Frontal cortex (tissue), 4 donors: ENCODE data around the gene PTGFRN. TPM values are rescaled to one million over a fixed set of nuclear protein-coding genes. Genes with fewer than 3 reads are reported as not detected.

Source experiments
- DNase-seq, 2 donors: peaks; one replicate each; pipeline ENCODE4 v3.0.0; 2012; ENCODE audit warnings: low spot score in 2 of 2
- FAIRE-seq: peaks from 2 replicates; lab custom pipeline; 2012; peaks lifted over from hg19 to GRCh38; lab: Jason Lieb, UNC
- total RNA-seq: library from RNA; depleted of rRNA; stranded (reverse); fragments of >200 nt; gene quantifications from one replicate; pipeline ENCODE4 v1.2.3, GENCODE V29; 2014
- donor health status: control.
- donor health status: control.
- donor health status: control.

Gene PTGFRN
- total RNA-seq, 1 donor from 2014 or later = 40.8 TPM

DNA sequence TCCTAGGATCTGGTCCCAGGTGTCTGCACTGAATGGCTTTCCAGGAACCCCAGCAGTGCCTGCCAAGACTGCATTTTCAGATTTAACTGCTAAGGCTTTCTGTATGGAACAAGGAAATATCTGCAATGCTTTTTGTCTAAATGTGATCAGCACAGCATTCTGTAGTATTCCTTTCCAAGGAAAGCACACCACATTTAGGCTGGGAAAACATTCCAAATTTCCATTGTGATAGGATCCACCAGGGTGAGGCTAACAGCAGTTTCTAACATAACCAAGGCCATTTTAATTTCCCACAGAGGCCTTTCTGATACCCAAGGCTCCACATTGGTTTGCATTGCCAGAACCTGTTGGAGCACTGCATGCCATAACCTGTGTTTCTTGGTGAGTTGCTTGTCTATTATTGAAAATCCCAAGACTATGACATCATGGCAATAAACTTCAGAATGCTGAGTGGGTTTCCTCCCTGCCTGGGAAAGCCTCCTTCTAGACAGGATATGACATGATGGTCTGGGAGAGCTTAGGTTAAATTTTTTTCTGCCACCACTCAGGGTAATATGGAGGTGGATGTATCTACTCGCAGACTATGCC, 23.3 kb upstream of the PTGFRN start:
- FAIRE-seq = no peak
- DNase-seq = no peak

DNA sequence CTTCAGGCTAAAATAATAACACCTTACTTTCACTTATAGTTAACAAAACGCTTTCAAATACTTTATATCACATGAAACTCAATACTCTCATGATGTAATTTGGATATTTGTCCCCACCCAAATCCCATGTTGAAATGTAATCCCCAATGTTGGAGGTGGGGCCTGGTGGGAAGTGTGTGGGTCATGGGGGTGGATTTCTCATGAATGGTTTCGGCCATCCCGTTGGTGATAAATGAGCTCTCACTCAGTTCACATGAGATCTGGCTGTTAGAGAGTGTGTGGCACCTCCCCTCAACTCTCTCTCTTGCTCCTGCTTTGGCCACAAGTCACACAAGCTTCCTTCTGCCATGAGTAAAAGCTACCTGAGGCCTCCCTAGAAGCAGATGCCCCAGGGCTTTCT, 22.5 kb upstream of the PTGFRN start:
- FAIRE-seq (no peak), DNase-seq (no peak)

DNA sequence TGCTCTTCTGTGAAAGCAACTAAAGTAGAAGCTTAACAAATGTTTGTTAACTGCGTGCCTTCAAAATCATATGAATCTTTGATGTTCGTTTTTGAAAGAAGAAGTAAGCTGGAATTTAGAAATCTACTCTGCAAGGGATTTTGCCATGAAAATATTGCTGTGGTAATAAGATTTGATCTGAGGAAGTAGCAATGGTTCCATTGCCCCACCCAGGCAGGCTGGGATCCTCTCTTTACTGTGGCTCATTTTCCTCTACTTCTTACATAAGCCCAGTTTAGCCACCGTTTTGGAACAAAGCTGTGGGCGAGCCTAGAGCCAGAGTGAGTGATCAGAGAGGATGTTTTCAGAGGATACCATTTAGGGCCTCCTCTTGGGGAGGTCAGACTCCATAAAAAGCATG, 20.3 kb upstream of the PTGFRN start:
- DNase-seq (no peak), FAIRE-seq (no peak)

DNA sequence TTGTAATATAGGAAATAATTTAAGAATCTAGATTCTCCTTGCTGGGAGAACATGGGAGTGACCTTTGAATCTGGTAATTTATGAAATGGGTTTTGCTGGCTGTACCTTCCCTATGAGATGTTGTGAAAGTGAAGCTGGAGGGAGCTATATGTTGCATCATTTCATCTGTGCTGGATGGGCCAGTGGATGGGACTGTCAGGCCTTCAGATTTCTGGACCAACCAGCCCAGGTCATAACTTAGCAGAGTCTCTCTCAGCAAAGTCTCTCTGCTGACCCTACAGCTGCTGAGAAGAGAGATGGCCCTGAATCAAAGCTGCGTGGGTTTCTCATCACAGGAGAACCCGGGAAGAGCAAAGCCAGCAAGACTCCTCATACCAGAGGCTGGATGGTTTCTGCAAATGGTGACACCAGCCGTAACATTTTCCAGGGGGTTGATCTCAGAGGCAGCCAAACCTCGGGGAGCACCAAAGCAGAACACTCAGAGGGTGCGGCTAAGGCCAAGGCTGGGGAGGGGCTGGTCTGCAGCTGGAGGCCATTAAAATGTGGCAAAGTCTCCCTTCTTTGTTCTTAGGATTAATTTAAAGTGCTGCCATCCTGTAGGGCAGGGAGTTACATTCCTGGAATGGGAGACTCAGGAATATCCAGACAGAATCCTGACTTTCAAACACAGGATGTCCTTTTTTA, 18.2 kb upstream of the PTGFRN start:
- DNase-seq = no peak
- FAIRE-seq = no peak

DNA sequence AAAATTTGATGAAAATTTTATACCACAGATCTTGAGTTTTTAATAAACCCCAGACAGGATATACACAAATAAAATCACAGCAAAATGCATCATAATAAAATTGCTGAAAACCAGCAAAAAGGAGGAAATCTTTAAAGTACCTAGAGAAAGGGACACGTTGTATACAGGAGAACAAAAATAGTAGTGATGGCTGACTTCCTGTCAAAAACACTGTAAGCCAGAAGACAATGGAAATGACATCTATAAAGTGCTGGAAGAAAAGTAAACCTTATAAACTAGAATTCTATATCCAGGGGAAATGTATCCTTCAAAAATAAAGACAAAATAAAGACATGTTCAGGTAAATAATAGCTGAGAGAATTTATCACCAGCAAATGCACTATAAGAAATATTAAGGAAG, 14.6 kb upstream of the PTGFRN start:
- no peak for DNase-seq
- FAIRE-seq = no peak

DNA sequence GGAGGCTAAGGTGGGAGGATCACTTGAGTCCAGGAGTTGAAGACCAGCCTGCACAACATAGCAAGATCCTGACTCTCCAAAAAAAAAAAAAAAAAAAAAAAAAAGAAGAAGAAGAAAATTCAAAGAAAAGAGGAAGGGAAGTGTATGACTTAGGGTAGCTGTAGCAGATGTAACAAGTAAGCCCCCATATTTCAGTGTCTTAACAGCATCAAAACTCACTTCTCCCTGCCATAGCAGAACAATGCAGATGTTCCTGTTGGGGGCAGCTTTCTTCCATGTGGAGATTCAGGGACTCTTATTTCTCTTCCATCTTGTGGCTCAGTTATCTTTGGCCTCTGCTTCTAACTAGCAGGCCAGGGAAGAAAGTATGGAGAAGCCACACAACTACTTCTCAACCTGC, 10.2 kb upstream of the PTGFRN start:
- no peak for DNase-seq
- FAIRE-seq = no peak

DNA sequence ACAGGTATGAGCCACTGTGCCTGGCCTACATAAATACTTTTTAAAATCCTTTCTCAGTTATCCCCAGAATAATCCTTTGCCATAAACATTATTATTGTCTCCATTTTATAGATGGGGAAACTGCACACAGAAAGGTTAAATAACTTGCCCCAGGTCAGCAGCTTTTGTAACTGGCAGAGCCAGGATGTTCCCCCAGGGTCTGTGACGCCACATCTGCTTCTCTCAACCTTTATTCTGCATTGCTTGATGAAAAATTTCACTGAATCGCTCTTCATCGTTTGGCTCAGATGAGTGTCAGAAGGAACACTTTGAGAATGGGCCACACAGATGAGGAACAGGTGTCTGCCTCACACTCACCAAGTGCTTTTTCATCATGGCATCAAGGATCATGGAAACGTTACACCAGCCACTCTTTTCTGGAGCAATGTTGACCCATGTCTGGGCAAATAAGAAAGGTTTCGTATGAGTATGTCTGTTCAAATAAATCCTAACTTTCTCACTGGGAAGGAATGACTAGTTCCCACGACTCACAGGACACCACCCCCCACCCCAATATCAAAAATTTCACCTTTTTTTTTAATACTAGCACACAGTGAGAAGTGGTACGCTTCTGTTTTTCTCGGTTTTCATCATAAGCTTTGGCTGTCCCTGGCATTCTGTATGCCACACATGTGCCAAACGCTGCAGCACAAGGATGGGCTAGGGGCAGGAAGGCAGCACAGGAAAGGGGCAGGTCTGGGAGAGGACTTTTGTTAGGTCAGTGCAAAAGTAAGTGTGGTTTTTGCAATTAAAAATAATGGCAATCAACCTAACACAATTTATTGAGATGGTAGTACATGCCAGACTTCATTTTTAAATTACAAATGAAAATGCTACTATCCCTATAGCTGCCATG, 9.0 kb upstream of the PTGFRN start:
- no peak for FAIRE-seq
- no peak for DNase-seq

DNA sequence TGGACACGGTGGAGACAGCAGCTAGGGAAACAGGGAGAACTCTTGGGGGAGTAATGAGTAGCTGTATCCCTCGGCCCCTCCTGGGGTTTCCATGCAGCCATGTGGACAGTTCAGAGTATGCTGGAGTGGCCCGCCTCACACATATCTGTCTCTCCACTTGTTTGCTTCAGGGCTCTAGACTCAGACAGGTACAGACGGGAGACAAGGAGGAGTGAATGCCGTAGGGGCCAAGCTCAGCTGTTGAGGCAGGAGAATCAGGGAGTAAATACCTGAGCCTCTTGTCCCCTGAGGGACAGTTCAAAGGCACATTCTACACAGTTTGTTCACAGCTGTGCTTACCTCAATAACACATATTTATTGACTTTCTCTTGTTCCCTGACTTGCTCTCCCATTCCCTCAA, 7.7 kb upstream of the PTGFRN start:
- DNase-seq (no peak), FAIRE-seq (no peak)

DNA sequence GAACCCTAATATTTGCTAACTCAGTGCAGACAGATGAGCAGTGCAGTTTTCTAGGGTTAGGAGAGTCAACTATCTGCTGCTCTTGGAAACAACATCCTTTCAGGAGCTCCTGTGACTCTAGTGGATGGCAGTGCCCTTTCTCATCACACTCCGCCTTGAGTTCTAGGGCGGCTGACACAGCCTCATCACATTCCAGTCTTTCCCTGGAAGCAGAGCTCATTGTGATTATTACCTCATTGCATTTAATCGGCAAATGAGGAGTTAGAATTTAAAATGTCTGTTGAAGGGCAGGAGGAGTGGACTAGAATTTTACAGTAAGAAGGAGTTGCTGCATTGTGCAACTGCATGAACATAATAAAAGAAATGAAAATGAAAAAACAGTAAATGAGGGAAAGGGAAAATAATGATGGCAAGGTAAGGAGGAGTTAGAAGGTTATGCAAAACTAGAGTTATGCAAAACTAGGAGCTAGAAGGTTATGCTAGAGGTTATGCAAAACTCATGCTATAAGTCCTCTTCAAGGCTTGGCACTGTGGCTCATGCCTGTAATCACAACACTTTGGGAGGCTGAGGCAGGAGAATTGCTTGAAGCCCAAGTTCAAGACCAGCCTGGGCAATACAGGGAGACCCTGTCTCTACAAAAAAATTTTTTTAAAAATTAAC, 6.9 kb upstream of the PTGFRN start:
- FAIRE-seq (no peak), DNase-seq (no peak)

DNA sequence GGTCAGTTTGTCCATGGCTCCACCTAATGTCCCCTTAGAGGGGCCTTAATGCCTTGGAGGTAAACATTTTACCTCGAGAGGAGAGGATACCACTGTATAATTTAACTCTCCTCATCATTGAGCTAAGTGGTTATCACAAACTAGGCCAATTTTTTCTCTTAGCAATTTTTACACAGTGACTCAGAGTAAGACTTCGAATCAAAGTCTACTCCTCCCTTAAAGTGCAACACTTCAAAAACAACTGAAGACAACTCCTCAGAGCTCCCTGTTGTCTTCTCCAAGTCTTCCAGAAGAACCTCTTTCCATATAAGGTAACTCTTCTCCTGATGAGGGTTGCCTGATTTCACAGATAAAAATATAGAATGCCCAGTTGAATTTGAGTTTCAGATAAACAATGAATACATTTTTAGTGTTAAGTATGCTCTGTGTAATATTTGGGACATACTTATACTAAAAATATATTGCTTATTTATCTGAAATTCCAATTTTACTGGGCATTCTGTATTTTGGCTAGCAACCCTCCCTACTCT, 4.9 kb upstream of the PTGFRN start:
- FAIRE-seq (no peak), DNase-seq (no peak)

DNA sequence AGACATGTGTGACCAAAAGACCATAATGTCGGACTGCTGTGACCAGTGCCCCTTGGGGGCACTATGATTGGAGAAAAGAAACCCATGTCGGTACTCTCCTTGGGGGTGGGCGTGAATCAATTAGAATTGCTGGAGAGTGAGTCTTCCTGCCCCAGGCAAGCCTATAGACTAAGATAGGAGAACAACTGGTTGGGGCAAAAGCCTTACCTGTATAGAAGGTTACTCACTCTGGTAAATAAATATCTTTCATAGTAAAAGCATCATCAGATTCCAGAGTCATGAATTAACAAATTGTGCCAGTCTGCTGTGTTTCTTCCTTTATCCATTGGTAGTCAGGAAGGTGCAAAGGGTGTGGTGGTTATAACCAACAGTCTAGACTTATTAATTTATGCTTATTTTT, 2.9 kb upstream of the PTGFRN start:
- FAIRE-seq (no peak), DNase-seq (no peak)

DNA sequence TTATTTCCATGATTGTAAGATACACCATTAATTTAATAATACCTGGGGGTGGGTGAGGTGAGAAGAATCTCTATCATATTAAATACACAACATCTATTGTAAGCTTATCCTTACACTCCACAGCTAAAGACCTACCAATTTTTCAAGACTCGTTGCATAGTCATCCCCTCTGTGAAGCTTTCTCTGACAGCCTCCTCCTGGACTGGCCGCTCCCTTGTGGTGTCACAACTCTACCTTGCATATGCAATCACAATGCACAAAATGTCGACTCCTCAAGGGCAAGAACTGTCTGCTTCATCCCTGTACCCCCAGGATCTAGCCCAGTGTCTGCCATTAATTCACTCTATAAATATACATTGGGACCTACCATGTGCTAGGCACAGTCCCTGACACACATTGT, 2.4 kb upstream of the PTGFRN start:
- DNase-seq = no peak
- no peak for FAIRE-seq

DNA sequence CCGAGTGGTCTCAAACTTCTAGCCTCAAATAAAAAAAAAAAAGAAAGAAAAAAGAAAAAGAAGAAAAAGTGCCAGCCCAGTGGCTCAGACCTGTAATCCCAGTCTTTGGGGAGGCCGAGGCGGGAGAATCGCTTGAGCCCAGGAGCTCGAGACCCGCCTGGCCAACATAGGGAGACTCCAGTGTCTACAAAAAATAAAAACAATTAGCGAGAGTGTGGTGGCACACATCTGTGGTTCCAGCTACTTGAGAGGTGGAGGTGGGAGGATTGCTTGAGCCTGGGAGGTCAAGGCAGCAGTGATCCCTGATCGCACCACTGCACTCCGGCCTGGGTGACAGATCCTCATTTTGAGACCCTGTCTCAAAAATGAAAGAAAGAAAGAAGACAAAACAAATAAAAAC, 1.4 kb upstream of the PTGFRN start:
- FAIRE-seq (no peak), DNase-seq (no peak)

DNA sequence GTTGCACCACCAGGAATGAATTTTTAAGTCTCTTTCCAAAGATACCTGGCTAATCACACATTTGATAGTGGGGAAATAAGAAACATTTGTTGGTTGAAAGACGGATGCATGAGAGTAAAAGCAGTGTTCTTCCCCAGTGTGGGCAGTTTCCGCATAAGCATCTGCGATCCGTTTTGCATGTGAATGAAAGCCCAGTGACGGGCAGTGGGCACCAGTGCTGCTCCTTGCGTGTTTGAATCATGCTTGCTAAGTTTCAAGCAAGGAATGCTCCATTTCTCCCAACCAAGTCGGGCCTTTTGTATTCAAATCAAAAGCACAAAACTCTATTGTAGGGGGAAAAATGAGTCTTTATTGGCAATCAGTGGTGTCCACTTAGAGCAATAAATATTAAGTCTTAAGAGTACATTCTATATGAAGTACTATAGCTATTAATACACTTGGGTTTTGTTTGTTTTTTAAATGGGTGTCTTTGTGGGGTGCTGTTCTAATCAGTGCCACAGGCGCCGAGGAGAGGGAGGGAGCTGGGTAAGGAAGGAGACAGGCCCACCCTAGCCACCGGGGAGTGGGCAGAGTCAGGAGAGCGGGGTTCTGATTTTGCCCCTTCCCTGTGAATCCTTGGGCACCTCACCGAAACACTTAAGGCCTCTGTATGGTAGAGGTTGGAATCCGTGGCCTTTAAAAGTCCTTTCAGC, 750 bp upstream of the PTGFRN start:
- no peak for FAIRE-seq

DNA sequence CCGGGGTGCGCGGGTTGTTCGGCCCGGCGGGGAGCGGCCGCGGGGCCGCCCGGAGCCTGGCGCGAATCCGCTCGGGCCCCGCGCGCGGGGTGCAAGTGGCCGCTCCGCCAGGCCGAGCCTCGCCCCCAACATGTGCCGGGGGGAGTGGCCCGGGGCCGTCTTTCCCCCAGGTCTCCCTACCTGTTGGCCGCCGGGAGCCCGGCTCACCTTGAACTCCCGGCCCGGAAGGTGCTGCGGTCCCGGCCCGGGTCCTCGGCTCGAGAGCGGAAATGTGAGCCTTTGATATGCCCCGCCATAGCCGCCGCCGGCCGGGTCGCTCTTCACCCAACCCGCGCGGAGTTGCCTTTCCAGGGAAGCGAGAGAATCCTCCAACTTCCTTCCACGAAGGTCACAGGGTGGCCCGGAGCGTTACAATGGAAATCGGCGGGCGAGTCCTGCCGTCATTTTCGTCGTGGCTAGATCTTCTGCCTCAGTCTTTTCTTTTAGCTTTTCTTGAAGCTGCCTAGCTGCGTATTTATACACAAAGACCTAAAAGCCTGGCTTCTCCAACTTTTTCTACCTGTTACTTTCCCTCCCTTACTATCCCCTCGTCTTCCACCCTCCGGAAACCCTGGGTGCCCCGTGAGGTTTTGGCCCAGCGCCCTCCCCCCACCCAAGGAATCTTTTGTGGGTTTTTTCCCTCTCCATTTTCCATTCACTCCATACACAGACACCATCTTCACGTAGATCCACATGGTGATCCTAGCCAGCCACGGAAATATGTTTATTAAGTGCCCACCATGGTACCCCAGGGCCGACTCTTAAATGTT, 867 bp downstream of the PTGFRN start:
- DNase-seq (peak in 1 of 2 donors; percentile 32), FAIRE-seq (no peak)

More for the DNA sequence above, 750 bp upstream of the PTGFRN start:
- no peak for DNase-seq

DNA sequence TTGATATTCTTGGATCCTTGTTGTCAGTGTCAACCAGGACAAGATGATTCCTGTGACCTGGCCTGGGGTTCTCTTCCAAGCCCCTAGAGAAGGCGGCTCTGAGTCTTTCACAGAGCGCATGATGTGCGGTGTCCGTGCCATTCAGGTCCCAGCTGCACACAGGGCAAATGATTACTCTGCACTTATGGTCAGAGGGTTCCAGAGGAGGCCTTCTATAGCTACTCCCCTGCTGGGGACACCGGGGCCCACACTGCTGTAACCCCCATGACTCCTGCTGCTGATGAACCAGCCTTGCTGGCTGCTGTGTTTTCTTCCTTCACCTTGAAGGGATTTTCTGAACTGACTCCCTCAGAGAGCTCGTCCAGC, 1.5 kb downstream of the PTGFRN start:
- DNase-seq (no peak), FAIRE-seq (no peak)

DNA sequence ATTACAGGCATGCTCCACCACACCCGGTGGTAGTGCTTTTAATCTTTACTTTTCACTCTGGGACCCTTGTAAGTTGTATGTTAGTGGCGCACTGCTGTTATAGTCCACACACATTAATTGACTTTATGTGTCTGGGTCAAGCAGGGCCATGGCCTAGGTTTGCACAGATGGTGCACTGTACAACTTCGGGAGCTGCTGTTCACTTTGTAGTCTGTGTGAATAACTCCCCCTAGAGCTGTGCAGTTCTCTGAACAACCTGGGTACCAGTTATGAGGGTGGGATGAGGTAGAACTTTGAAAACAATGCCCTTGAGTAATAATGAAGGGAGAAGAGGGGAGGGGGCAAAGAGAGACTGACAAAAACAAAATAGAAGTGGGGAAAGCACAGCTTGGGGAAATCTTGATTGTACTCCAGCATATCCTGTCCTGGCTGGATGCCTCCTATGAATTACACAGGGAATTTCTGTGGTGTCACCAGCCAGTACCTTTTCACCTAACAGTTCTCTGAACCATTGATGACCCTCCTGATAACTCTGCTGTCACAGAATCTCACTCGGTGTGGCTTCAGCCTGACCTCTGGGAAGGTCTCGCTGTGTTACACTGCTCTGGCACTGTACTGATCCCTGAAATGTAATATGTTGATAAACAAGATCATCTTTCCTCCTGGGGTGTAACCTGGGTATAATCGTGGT, 2.2 kb downstream of the PTGFRN start:
- FAIRE-seq = no peak

DNA sequence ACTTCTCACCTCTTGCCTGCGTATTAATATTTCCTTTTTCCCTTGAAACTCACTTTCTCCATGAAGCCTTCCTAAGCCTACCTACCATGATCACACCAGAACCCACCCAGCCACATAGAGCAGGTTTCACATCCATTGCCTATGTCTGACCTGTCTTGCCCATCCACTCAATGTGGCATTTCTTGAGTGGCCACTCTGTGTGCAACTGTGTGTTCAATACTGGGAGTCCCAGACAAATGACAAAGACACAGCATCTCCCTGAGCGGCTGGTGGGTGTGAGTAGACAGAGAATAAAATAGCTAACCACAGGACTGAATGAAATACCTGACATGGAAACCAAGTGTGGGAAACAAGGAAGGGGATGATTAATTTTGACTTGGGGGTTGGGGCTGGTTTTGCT, 3.1 kb downstream of the PTGFRN start:
- FAIRE-seq (no peak), DNase-seq (no peak)

More for the DNA sequence above, 2.2 kb downstream of the PTGFRN start:
- no peak for DNase-seq
